Measurements from ENCODE around the gene ANGEL2.

DNA sequence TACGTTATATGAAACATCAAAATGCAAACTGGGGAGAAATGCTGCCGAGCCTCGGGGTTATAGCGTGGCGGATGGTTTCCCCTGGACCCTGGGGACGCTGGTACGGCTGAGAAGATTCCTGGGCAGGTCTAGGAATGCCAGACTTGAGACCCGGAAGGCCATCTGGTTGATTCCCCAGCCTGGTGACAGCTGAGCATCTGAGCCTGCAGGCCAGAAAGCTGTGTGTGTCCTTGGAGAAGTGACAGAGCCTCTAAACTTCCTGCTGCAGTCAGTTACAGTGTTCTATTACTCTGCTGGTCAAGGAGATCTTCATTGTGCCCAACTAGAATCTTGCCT lies 63.1 kb downstream of the ANGEL2 start:
- TF ChIP-seq, protein P1, sequence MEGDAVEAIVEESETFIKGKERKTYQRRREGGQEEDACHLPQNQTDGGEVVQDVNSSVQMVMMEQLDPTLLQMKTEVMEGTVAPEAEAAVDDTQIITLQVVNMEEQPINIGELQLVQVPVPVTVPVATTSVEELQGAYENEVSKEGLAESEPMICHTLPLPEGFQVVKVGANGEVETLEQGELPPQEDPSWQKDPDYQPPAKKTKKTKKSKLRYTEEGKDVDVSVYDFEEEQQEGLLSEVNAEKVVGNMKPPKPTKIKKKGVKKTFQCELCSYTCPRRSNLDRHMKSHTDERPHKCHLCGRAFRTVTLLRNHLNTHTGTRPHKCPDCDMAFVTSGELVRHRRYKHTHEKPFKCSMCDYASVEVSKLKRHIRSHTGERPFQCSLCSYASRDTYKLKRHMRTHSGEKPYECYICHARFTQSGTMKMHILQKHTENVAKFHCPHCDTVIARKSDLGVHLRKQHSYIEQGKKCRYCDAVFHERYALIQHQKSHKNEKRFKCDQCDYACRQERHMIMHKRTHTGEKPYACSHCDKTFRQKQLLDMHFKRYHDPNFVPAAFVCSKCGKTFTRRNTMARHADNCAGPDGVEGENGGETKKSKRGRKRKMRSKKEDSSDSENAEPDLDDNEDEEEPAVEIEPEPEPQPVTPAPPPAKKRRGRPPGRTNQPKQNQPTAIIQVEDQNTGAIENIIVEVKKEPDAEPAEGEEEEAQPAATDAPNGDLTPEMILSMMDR (IDR thresholded peaks at IDR 0.05): no peak
- TF ChIP-seq POLR2A (IDR thresholded peaks at IDR 0.05): no peak
